ENCODE results near the gene OR10J4.
"Not testable (repeated sequence)": the region's sequence is repeated elsewhere in the genome, so short reads cannot be mapped to it uniquely, and the experiment has no call there.

The OR10J4 gene

GRCh38 chr1:159431904-159432303 lies at the start of gene OR10J4:
OR10J4 (plus strand) TSS chr1:159432204.
- no peak for DNase-seq

DNA sequence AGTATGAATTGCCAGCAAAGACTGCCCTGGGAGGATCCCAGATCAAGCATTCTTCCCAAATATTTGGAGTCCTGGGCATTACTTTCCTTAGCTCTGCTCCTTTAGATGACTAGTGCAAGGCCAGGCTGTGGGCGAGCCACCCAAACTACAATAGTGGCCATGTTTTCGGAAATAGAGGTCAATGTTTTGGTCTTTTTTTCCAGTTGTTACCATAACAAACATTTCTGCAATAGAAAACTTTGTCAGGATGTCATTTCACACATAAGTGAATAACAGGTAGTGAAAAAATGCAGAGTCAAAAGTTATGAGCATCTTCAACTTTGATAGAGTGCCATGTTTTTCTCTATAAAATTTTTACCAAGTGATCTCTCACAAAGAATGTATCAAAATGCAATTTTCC lies 25.2 kb upstream of the OR10J4 start:
- DNase-seq: no peak

- no peak for DNase-seq
Observed at GRCh38 chr1:159408862-159409400, 23.1 kb upstream of the OR10J4 start.

- DNase-seq: no peak
Observed at GRCh38 chr1:159421821-159422220, 10.2 kb upstream of the OR10J4 start.

DNA sequence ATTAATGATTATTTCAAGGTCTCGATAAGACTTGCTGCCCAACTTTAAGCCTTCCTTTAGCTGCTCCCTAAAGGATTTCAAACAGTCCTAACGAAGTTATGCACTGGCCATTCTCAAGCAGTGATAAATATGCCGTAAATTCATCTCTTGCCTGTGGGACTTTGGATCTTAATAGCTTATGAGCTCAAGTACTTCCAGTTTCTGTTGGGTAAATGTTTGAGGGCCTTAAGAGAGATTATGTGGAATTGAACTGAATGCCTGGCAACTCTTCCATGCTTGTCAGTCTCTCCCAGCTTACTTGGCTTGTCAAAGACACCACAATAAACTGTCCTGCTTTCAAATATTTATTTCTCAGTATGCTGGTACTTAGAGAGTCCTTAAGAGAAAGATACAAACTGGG lies 3.5 kb upstream of the OR10J4 start:
- no peak for DNase-seq

- no peak for DNase-seq
Observed at GRCh38 chr1:159429074-159429861, 2.7 kb upstream of the OR10J4 start.

GRCh38 chr1:159430985-159431384 lies 1.0 kb upstream of the OR10J4 start:
- DNase-seq: no peak

DNA sequence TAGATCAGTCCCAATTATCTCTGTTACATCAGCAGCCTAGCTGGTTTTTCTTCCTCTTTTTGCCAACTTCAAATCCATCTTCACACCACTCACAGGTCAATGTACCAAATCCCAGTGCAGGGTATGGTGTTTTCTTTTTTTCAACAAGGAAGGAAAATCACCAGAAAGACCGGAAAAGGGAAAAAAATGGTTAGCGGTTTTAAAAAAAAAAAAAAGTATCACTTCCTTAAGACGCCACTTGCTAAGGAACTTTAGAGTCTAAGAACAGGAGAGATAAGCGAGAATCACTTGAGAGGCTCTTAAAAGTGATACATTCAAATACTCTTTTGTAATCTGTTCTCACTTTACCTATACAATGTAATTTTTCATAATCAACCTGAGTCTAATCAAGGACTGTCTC lies 4.5 kb downstream of the OR10J4 start:
- DNase-seq: no peak

DNA sequence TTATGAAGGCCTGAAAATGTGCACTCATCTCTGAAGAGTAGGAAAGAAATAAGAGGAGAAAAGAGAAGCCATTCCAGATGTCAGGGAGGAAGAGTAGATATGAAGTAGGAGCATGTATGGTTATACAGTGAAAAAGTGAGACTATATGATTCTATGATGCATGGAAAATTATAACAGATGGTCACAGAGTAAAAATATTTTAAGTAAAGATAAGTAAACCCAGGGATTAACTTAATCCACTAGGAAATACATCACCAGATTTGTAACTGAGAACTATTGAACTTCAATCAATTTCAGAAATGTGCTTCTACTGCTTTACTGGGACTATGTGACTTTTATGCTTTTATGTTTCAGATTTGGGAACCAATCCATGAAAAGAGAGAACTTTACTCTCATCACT lies 7.4 kb downstream of the OR10J4 start, which contains the start of gene OR10J1:
OR10J1 (plus strand) TSS at position 301 of the 400 bp plus-strand sequence; CDS start at position 371, 70 bp downstream.
- DNase-seq: no peak

DNA sequence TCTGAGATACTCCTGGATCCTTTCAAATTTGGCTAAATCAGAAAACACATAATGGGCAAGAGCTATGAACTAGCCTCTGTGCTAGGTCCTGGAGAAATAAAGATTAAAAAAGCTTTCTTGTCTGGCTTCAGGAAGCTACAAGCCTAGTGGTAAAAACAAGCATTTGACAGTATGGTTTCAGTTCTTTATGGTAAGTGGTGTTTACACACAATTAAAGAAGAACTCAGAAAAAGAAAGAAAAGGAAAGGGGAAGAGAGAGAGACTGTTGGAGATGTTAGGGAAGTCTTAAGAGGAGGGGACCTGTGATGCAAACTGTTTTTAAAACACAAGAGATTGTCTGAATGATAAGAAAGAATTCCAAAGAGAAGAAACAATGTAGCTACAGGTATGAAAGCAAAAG lies 9.4 kb downstream of the OR10J4 start:
- no peak for DNase-seq

DNA sequence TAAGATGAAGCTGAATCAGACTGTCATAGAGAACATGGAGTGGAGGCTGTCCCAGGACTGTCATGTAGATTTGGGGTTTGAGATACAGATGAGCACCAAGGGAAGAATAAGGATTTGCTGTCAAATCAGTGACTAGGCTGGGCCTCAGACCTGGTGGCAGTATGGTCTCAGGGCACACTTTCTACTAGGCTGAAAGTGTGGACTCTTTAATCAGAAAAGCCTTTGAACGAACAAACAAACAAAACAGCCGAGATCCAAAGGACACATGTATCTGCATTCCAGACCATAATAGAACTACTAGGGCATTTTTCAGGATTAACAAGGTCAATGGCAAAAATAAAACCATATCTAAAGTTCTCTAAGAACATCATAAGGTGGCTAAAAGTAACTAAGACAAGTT lies 10.4 kb downstream of the OR10J4 start:
- DNase-seq: no peak

DNA sequence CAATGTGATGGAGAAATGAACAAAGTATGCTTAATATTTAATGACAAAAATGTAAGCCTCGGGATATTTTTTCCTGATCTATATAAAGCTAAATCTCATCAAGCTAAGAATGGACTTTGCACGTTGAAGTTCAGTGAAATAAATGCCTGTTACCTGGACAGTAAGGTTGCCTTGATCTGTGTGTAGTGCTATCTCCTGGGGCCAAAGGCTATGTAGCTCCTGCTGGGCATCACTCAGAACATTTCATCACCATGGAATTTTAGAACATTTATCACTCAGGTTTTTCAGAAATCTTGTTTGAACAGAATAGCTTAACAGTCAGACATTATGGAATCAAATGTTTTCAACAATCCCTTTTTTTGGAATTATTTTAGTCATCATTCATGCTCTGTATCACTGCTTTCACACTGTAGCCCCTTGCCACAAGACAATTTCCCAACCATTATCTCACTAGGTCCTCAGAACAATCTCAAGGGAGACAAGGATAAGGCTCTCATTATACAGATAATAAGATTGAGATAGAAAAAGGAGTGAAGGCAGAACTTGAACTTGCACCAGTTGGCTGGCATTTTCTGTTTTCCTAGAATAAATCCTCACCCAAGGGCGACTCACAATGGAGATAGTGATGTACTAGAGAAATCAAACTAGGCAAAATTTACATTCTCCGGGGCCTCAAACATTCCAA lies 11.2 kb downstream of the OR10J4 start:
- DNase-seq: no peak

DNA sequence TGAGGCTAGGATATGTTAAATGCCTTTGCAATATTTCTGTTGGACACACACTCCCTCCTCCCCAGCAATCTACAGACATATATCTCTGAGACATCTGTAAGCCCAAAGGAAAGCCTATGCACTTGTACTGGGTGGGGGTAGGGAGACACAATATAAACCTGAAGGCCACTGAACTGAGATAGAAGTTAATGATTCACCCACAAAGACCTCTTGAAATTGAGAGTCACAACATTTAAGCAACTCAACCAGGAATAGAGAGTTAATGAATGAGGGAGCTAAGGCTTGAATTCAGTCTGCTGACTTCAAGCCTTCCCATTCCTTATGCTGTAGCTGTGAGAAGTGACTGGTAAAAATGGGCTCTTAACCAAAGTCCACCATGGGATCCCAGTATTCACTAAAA lies 12.5 kb downstream of the OR10J4 start:
- no peak for DNase-seq

DNA sequence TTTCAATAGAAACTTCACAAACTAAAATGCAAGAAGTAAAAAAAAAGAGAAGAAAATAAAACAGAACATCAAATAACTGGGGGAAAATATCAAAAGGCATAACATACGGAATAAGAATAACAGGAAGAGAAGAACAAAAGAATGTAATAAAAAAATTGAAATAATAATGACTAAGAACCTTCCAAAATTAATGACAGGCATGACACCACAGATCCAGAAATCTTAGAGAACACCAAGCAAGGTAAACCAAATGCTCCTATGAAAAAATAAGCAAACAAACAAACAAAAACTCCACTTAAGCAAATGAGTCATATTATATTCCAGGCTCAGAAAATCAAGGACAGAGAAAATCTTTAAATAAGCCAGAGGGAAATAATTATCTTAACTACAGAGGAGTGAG lies 16.2 kb downstream of the OR10J4 start:
- no peak for DNase-seq

DNA sequence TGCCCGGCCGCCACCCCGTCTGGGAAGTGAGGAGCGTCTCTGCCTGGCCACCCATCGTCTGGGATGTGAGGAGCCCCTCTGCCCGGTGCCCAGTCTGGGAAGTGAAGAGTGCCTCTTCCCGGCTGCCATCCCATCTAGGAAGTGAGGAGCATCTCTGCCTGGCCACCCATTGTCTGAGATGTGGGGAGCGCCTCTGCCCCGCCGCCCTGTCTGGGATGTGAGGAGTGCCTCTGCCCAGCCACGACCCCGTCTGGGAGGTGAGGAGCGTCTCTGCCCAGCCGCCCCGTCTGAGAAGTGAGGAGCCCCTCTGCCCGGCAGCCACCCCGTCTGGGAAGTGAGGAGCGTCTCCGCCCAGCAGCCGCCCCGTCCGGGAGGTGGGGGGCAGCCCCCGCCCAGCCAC lies 17.6 kb downstream of the OR10J4 start:
- not testable (repeated sequence) for DNase-seq

- DNase-seq: no peak
Observed at GRCh38 chr1:159459551-159459950, 27.5 kb downstream of the OR10J4 start.

- no peak for DNase-seq
Observed at GRCh38 chr1:159465191-159465603, 33.2 kb downstream of the OR10J4 start.

GRCh38 chr1:159468321-159468720 lies 36.3 kb downstream of the OR10J4 start:
- DNase-seq: no peak

- no peak for DNase-seq
Observed at GRCh38 chr1:159469921-159470533, 38.0 kb downstream of the OR10J4 start.

GRCh38 chr1:159473335-159473734 lies 41.3 kb downstream of the OR10J4 start:
- DNase-seq: no peak

- no peak for DNase-seq
Observed at GRCh38 chr1:159474926-159475325, 42.9 kb downstream of the OR10J4 start.
